Neural progenitor cell (in vitro differentiated cells): ENCODE measurements around the gene NME4. TPM values are rescaled to one million over a fixed set of nuclear protein-coding genes. Genes with fewer than 3 reads are reported as not detected.

Experiments used
- DNase-seq: peaks from one replicate; pipeline ENCODE4 v3.0.0-alpha.2; 2016; ENCODE audit warnings: low spot score
- H2AFZ ChIP-seq: fragments of 200-600 bp; sonication (generic); replicated peaks from 2 replicates; pipeline ENCODE4 v1.6.1; 2016; ENCODE audit warnings: antibody characterized with exemption
- H3F3A ChIP-seq: fragments of 200-600 bp; sonication (generic); 2 replicates; pipeline ENCODE4 v1.6.1; 2016; ENCODE audit warnings: antibody characterized with exemption, low read depth
- H3K27ac ChIP-seq: fragments of 200-600 bp; sonication (generic); 2 replicates; pipeline ENCODE4 v1.5.1; 2016; ENCODE audit warnings: mild to moderate bottlenecking
- H3K27me3 ChIP-seq: fragments of 200-600 bp; sonication (generic); 2 replicates; pipeline ENCODE4 v1.6.1; 2016; ENCODE audit warnings: mild to moderate bottlenecking, moderate library complexity
- H3K36me3 ChIP-seq: fragments of 200-600 bp; sonication (generic); 2 replicates; pipeline ENCODE4 v1.5.1; 2016
- H3K4me1 ChIP-seq: fragments of 200-600 bp; sonication (generic); 2 replicates; pipeline ENCODE4 v1.6.1; 2016; ENCODE audit warnings: mixed run types
- H3K4me2 ChIP-seq: fragments of 200-600 bp; sonication (generic); 2 replicates; pipeline ENCODE4 v1.6.1; 2016
- H3K4me3 ChIP-seq: fragments of 200-600 bp; sonication (generic); 2 replicates; pipeline ENCODE4 v1.5.1; 2016
- H3K79me2 ChIP-seq: fragments of 200-600 bp; sonication (generic); 2 replicates; pipeline ENCODE4 v1.6.1; 2016; ENCODE audit warnings: low read depth
- H3K9ac ChIP-seq: fragments of 200-600 bp; sonication (generic); 2 replicates; pipeline ENCODE4 v1.6.1; 2016
- H3K9me3 ChIP-seq: fragments of 200-600 bp; sonication (generic); 2 replicates; pipeline ENCODE4 v1.5.1; 2016; ENCODE audit warnings: low read depth
- H4K20me1 ChIP-seq: fragments of 200-600 bp; sonication (generic); 2 replicates; pipeline ENCODE4 v1.6.1; 2016; ENCODE audit warnings: low read depth
- H3K27ac Mint-ChIP-seq: 3 replicates; pipeline ENCODE4 v1.8.0; 2021; ENCODE audit warnings: mixed read lengths
- H3K27me3 Mint-ChIP-seq: 2 replicates; pipeline ENCODE4 v1.8.0; 2022; ENCODE audit warnings: low read depth, mild to moderate bottlenecking, inconsistent platforms, moderate library complexity, mixed read lengths; ENCODE audit not compliant: insufficient read depth
- H3K36me3 Mint-ChIP-seq: 3 replicates; pipeline ENCODE4 v1.8.0; 2021; ENCODE audit warnings: mixed read lengths
- H3K4me1 Mint-ChIP-seq: 3 replicates; pipeline ENCODE4 v1.8.0; 2021; ENCODE audit warnings: mixed read lengths
- H3K4me3 Mint-ChIP-seq: 3 replicates; pipeline ENCODE4 v1.8.0; 2021; ENCODE audit warnings: mild to moderate bottlenecking, moderate library complexity, mixed read lengths
- H3K9me3 Mint-ChIP-seq: 3 replicates; pipeline ENCODE4 v1.8.0; 2020; ENCODE audit warnings: mixed read lengths
- EZH2 ChIP-seq: fragments of 200-600 bp; sonication (generic); IDR thresholded peaks from 2 replicates; pipeline ENCODE4 v1.6.1; 2017; ENCODE audit warnings: antibody characterized with exemption, mild to moderate bottlenecking, moderate library complexity
- EZH2phosphoT487 ChIP-seq: fragments of 200-600 bp; sonication (generic); IDR thresholded peaks from 2 replicates; pipeline ENCODE4 v1.6.1; 2017; ENCODE audit warnings: antibody characterized with exemption
- total RNA-seq: library from RNA; depleted of rRNA; stranded (reverse); fragments of >200 nt; gene quantifications from 2 replicates; pipeline ENCODE4 v1.2.3, GENCODE V29; 2015; ENCODE audit warnings: low replicate concordance
- TF ChIP-seq, protein P1 (sequence below): fragments of 200-600 bp; sonication (generic); IDR thresholded peaks from 2 replicates; pipeline ENCODE4 v1.5.1; 2017; ENCODE audit warnings: antibody characterized with exemption, mild to moderate bottlenecking

NME4 gene
- total RNA-seq, 1 donor from 2014 or later, result 93.3 TPM

DNA sequence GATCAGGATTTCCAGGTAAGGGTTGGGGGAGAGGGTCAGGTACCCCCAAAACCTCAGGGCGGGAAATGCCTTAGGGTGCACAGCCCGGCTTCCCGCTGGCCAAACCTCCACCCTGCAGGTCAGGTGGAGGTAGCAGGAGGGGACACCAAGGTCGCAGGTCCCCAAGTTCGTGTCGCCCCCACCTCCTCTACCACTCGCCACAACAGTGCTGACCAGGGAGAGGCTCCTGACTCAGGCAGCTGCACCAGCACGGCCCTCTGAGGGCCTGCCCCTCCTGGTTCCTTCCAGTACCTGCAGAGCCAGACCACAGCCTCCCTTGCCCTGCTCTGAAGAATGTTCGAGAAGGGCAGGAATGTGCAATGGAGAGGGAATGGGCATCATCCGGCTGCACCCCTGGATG lies 30.5 kb upstream of the NME4 start:
- Histone ChIP-seq H3K4me1 (peaks cover 4% of the 10 kb centered on the region), H3K79me2 (no peaks in the 10 kb centered on the region), H3K36me3 (no peaks in the 10 kb centered on the region), H3F3A (peaks cover 5% of the 10 kb centered on the region), H2AFZ (no peak overlapping the region), H4K20me1 (peaks cover 14% of the 10 kb centered on the region), H3K27me3 (no peaks in the 10 kb centered on the region), H3K9ac (no peak overlapping the region), H3K4me3 (no peak overlapping the region), H3K4me2 (no peak overlapping the region), H3K9me3 (no peaks in the 10 kb centered on the region), H3K27ac (no peak overlapping the region)
- Mint-ChIP-seq H3K4me1 (peaks cover 20% of the 10 kb centered on the region), H3K36me3 (peaks cover 2% of the 10 kb centered on the region), H3K27me3 (peaks cover 9% of the 10 kb centered on the region), H3K9me3 (no peaks in the 10 kb centered on the region), H3K4me3 (no peak overlapping the region), H3K27ac (no peak overlapping the region)
- TF ChIP-seq, protein P1, sequence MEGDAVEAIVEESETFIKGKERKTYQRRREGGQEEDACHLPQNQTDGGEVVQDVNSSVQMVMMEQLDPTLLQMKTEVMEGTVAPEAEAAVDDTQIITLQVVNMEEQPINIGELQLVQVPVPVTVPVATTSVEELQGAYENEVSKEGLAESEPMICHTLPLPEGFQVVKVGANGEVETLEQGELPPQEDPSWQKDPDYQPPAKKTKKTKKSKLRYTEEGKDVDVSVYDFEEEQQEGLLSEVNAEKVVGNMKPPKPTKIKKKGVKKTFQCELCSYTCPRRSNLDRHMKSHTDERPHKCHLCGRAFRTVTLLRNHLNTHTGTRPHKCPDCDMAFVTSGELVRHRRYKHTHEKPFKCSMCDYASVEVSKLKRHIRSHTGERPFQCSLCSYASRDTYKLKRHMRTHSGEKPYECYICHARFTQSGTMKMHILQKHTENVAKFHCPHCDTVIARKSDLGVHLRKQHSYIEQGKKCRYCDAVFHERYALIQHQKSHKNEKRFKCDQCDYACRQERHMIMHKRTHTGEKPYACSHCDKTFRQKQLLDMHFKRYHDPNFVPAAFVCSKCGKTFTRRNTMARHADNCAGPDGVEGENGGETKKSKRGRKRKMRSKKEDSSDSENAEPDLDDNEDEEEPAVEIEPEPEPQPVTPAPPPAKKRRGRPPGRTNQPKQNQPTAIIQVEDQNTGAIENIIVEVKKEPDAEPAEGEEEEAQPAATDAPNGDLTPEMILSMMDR, result no peak
- TF ChIP-seq EZH2phosphoT487, result no peak
- TF ChIP-seq EZH2, result no peak
- no peak for DNase-seq

DNA sequence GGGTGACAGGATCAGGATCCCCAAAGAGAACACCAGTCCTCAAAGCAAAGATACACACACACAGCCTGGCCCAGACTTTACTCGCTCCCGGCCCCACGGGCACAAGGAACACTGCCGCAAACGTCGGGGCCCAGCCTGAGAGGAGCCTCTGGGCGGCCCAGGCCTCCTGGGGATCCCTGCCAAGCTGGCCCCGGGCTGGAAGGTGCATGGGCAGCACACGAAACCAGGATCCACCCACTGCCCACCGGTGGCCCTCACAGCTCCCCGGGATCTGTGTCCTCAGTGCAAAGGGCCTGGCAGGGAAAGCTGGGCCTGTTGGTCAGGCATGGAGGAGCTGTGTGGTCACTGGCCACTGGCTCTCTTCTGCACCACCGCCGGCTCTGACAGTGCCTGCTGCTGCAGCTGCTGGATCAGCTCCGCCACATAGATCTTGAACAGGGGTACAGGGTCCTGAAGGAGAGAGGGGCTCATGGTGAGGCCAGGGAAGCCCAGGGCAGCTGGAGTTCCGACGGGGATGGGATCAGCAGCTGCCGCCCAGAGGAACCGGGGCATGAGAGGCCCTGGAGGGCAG lies 29.6 kb upstream of the NME4 start:
- Histone ChIP-seq H3K9ac (no peak overlapping the region), H3K4me3 (no peak overlapping the region), H3F3A (peaks cover 5% of the 10 kb centered on the region), H3K27ac (no peak overlapping the region), H3K79me2 (no peaks in the 10 kb centered on the region), H4K20me1 (peaks cover 14% of the 10 kb centered on the region), H3K4me1 (peaks cover 4% of the 10 kb centered on the region), H3K9me3 (no peaks in the 10 kb centered on the region), H3K27me3 (no peaks in the 10 kb centered on the region), H2AFZ (no peak overlapping the region), H3K36me3 (no peaks in the 10 kb centered on the region), H3K4me2 (no peak overlapping the region)
- Mint-ChIP-seq H3K9me3 (no peaks in the 10 kb centered on the region), H3K36me3 (peaks cover 4% of the 10 kb centered on the region), H3K4me3 (peak overlapping the region; percentile 59), H3K27ac (no peak overlapping the region), H3K27me3 (peaks cover 5% of the 10 kb centered on the region), H3K4me1 (peaks cover 15% of the 10 kb centered on the region)
- TF ChIP-seq EZH2phosphoT487 (no peak), EZH2 (no peak)
- TF ChIP-seq, protein P1, result no peak
- no peak for DNase-seq

DNA sequence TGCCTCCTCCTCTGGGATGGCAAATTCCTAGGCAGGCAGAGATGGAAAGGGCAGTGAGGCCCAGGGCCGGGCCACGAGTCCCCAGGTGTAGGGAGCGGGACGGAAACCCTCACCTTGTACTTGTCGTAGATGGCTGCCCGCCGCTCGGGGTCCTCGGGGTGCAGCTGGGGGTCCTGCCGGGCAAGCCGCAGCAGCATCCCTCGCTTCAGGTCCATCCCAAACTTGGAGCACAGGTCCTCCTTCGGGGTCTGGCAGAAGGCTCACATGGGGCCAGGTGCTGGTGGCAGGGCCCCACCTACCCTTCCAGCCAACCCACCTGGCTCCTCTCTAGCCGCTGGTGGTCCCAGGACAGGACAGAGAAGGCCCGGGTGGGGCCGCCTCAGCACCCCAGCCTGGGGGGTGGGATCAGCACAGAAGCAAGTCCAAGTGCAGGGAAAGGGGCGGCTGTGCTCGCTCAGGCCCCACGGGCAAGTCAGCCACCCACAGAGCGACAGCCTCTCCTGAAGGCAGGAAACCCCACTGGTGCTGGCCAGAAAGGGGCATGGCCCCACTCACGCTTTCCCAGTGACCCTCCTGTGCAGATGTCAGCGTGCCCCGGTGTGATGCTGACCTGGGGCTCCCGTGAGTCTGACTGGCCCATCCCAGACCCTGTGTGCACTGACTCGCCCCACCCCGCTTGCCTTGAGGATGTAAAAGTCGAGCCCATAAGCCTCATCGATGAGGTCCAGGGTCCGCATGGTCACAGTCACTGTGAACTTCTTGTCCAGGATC lies 28.4 kb upstream of the NME4 start:
- no peaks in the 10 kb centered on the region for H3K9me3 Mint-ChIP-seq
- H3K4me3 ChIP-seq, result no peak overlapping the region
- TF ChIP-seq EZH2phosphoT487 (no peak), EZH2 (no peak)
- TF ChIP-seq, protein P1, result no peak
- no peak for DNase-seq
- no peaks in the 10 kb centered on the region for H3K36me3 ChIP-seq
- H3K27me3 Mint-ChIP-seq, result peaks cover 5% of the 10 kb centered on the region
- H3K27ac ChIP-seq, result no peak overlapping the region
- H3K9ac ChIP-seq, result no peak overlapping the region
- no peak overlapping the region for H3K4me3 Mint-ChIP-seq
- H3F3A ChIP-seq, result peaks cover 5% of the 10 kb centered on the region
- H3K36me3 Mint-ChIP-seq, result peaks cover 4% of the 10 kb centered on the region
- no peaks in the 10 kb centered on the region for H3K27me3 ChIP-seq
- no peak overlapping the region for H2AFZ ChIP-seq
- peaks cover 13% of the 10 kb centered on the region for H3K4me1 Mint-ChIP-seq
- H3K4me1 ChIP-seq, result peaks cover 4% of the 10 kb centered on the region
- H3K79me2 ChIP-seq, result no peaks in the 10 kb centered on the region
- H4K20me1 ChIP-seq, result peaks cover 14% of the 10 kb centered on the region
- H3K9me3 ChIP-seq, result no peaks in the 10 kb centered on the region
- H3K27ac Mint-ChIP-seq, result no peak overlapping the region
- no peak overlapping the region for H3K4me2 ChIP-seq
